B cell (primary cell): ENCODE measurements around the gene SLC24A3. TPM values are rescaled to one million over a fixed set of nuclear protein-coding genes. Genes with fewer than 3 reads are reported as not detected.

Source experiments
- ATAC-seq: fragments of 200-7000 bp; cut with Tn5 transposase; one replicate; pipeline ENCODE4 v1.10.0; 2021; ENCODE audit warnings: low read depth, mild to moderate bottlenecking, moderate number of reproducible peaks, moderate library complexity
- CTCF ChIA-PET: fragments of 350-600 bp; sonication (Branson Sonifier 250); formaldehyde crosslinking; loops from one replicate; lab custom pipeline; 2021; ENCODE audit warnings: antibody characterized with exemption, inconsistent platforms; lab: Charles Lee
- POLR2A ChIA-PET: fragments of 350-600 bp; sonication (Branson Sonifier 250); formaldehyde crosslinking; loops from one replicate; lab custom pipeline; 2021; ENCODE audit warnings: antibody characterized with exemption; lab: Charles Lee
- DNase-seq: peaks from one replicate; pipeline ENCODE4 v3.0.0; 2013
- H2AFZ ChIP-seq: 2 replicates; pipeline ENCODE4 v1.6.1; 2012; ENCODE audit warnings: mild to moderate bottlenecking, low read depth, low read length; ENCODE audit not compliant: insufficient read depth, poor library complexity, severe bottlenecking
- H3K27ac ChIP-seq, 2 donors: 1 replicate in 1 of 2; 2 replicates in 1 of 2; pipeline ENCODE4 v1.5.1; 2012 to 2013; ENCODE audit warnings: low read length in 2 of 2, mild to moderate bottlenecking in 2 of 2, moderate library complexity in 1 of 2
- H3K27me3 ChIP-seq, 4 experiments: fragments of 200-600 bp in 1 of 4; sonication (generic) in 1 of 4; replicated peaks in 1 of 4; 1 replicate in 2 of 4; 2 replicates in 2 of 4; pipeline versions ENCODE4 v1.6.1 to v1.7.0; 2013 to 2016; ENCODE audit warnings: low read length in 3 of 4, mild to moderate bottlenecking in 2 of 4, mixed read lengths in 1 of 4, moderate library complexity in 1 of 4; ENCODE audit not compliant: insufficient read depth in 4 of 4, control insufficient read depth in 3 of 4; ENCODE audit errors: control extremely low read depth in 1 of 4
- H3K36me3 ChIP-seq, 2 experiments: replicated peaks in 1 of 2; 1 replicate in 1 of 2; 2 replicates in 1 of 2; pipeline versions ENCODE4 v1.6.1 to v1.7.1; 2013; ENCODE audit warnings: low read length in 1 of 2; ENCODE audit not compliant: insufficient read depth in 2 of 2, control insufficient read depth in 1 of 2; ENCODE audit errors: control extremely low read depth in 1 of 2, extremely low read depth in 1 of 2
- H3K4me1 ChIP-seq, 2 donors: fragments of 200-600 bp in 1 of 2; sonication (generic) in 1 of 2; 1 replicate in 1 of 2; 2 replicates in 1 of 2; pipeline versions ENCODE4 v1.5.1 to v1.6.1; 2013 to 2017; ENCODE audit warnings: low read length in 2 of 2; ENCODE audit not compliant: control insufficient read depth in 2 of 2, insufficient read depth in 2 of 2
- H3K4me2 ChIP-seq: replicated peaks from 2 replicates; pipeline ENCODE3; 2012; ENCODE audit warnings: mild to moderate bottlenecking, low read depth, low read length; ENCODE audit not compliant: poor library complexity, severe bottlenecking
- H3K4me3 ChIP-seq, 5 experiments: fragments of 200-600 bp in 1 of 5; sonication (generic) in 1 of 5; 1 replicate in 3 of 5; 2 replicates in 2 of 5; pipeline versions ENCODE4 v1.5.1 to v1.7.0; 2011 to 2016; ENCODE audit warnings: low read length in 4 of 5, mild to moderate bottlenecking in 4 of 5, low read depth in 2 of 5, control low read depth in 1 of 5, moderate library complexity in 1 of 5; ENCODE audit not compliant: insufficient read depth in 1 of 5; ENCODE audit errors: control extremely low read depth in 1 of 5, extremely low read depth in 1 of 5
- H3K79me2 ChIP-seq: fragments of 200-600 bp; sonication (generic); one replicate; pipeline ENCODE4 v1.6.0; 2016; ENCODE audit warnings: low read length; ENCODE audit not compliant: control insufficient read depth, insufficient read depth
- H3K9ac ChIP-seq: fragments of 200-600 bp; sonication (generic); 2 replicates; pipeline ENCODE4 v1.6.1; 2017; ENCODE audit warnings: mild to moderate bottlenecking, low read length, moderate library complexity
- H3K9me3 ChIP-seq, 3 donors: one replicate each; pipeline versions ENCODE4 v1.6.1 to v1.7.1; 2013; ENCODE audit warnings: low read length in 2 of 3; ENCODE audit not compliant: control insufficient read depth in 2 of 3, insufficient read depth in 1 of 3; ENCODE audit errors: control extremely low read depth in 1 of 3
- H4K20me1 ChIP-seq: 2 replicates; pipeline ENCODE4 v1.6.0; 2012; ENCODE audit warnings: mild to moderate bottlenecking, low read length; ENCODE audit not compliant: insufficient read depth, control insufficient read depth, poor library complexity, severe bottlenecking
- H3K27ac Mint-ChIP-seq: one replicate; pipeline ENCODE4 v1.8.0; 2021; ENCODE audit warnings: mixed read lengths
- H3K27me3 Mint-ChIP-seq: one replicate; pipeline ENCODE4 v1.8.0; 2021; ENCODE audit warnings: mixed read lengths
- H3K4me1 Mint-ChIP-seq: one replicate; pipeline ENCODE4 v1.8.0; 2021; ENCODE audit warnings: mixed read lengths
- H3K4me3 Mint-ChIP-seq: one replicate; pipeline ENCODE4 v1.8.0; 2021; ENCODE audit warnings: mixed read lengths
- H3K9me3 Mint-ChIP-seq: one replicate; pipeline ENCODE4 v1.8.0; 2022; ENCODE audit warnings: mixed read lengths; ENCODE audit not compliant: insufficient read depth
- EZH2 ChIP-seq: IDR thresholded peaks from 2 replicates; pipeline ENCODE4 v1.6.1; 2012; ENCODE audit warnings: borderline replicate concordance, low read depth, mild to moderate bottlenecking, moderate library complexity, low read length; ENCODE audit not compliant: insufficient read depth, poor library complexity, severe bottlenecking
- WGBS: methylation state at CpG from one replicate; pipeline ENCODE4 v1.1.5; 2013; ENCODE audit warnings: missing lambda C conversion rate; ENCODE audit not compliant: insufficient coverage; 5-methylcytosine and 5-hydroxymethylcytosine counted together
- intact Hi-C: fragments of 100-400 bp; cut with micrococcal nuclease; formaldehyde crosslinking; loops from one replicate; pipeline ENCODE4 v1.10.0; 2022
- polyA plus RNA-seq: library from polyadenylated mRNA; depleted of rRNA; stranded (reverse); fragments of >200 nt; gene quantifications from 2 replicates; pipeline ENCODE4 v1.2.3, GENCODE V29; 2012
- total RNA-seq, 2 donors: library from RNA; stranded (reverse); fragments of 120-200 nt in 1 of 2; gene quantifications; 1 replicate in 1 of 2; 2 replicates in 1 of 2; pipeline versions ENCODE4 v1.2.3 to v1.2.4, GENCODE V29; 2013 to 2022
- TF ChIP-seq, protein P1 (sequence below): fragments of 200-600 bp; IDR thresholded peaks from one replicate; pipeline ENCODE4 v1.8.0; 2022; ENCODE audit warnings: antibody characterized with exemption, mild to moderate bottlenecking

SLC24A3 gene
- total and polyA plus RNA-seq, 2 donors (not counting 1 experiment from before 2014, with no cell fraction given), result not detected

- no peaks in the 10 kb centered on the region for H3K9me3 Mint-ChIP-seq
- TF ChIP-seq EZH2, result no peak
- TF ChIP-seq, protein P1, sequence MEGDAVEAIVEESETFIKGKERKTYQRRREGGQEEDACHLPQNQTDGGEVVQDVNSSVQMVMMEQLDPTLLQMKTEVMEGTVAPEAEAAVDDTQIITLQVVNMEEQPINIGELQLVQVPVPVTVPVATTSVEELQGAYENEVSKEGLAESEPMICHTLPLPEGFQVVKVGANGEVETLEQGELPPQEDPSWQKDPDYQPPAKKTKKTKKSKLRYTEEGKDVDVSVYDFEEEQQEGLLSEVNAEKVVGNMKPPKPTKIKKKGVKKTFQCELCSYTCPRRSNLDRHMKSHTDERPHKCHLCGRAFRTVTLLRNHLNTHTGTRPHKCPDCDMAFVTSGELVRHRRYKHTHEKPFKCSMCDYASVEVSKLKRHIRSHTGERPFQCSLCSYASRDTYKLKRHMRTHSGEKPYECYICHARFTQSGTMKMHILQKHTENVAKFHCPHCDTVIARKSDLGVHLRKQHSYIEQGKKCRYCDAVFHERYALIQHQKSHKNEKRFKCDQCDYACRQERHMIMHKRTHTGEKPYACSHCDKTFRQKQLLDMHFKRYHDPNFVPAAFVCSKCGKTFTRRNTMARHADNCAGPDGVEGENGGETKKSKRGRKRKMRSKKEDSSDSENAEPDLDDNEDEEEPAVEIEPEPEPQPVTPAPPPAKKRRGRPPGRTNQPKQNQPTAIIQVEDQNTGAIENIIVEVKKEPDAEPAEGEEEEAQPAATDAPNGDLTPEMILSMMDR, result no peak
- peaks cover 5% of the 10 kb centered on the region for H3K4me1 Mint-ChIP-seq
- Histone ChIP-seq H3K4me1 (no peaks in the 10 kb centered on the region), H3K9ac (no peak overlapping the region), H3K36me3 (no peaks in the 10 kb centered on the region), H3K4me2 (no peak overlapping the region), H3K4me3 (no peak overlapping the region), H3K79me2 (no peaks in the 10 kb centered on the region), H3K9me3 (peaks cover 0 to under 1% (median 0%) of the 10 kb centered on the region in 3 donors), H2AFZ (no peak overlapping the region), H3K27me3 (peaks cover 0 to 21% (median 5%) of the 10 kb centered on the region in 4 experiments), H3K27ac (no peak overlapping the region), H4K20me1 (no peaks in the 10 kb centered on the region)
- H3K4me3 Mint-ChIP-seq, result no peak overlapping the region
- no peak overlapping the region for H3K27ac Mint-ChIP-seq
- POLR2A ChIA-PET, result no interaction called here
- DNase-seq (no peak), ATAC-seq (no peak)
- intact Hi-C loops, result no loop called here
- WGBS, result no CpG with 5 or more reads among the region's 2 CpGs
- peaks cover 51% of the 10 kb centered on the region for H3K27me3 Mint-ChIP-seq
- CTCF ChIA-PET, result interaction anchor here (6.3 kb wide), 1 partner anchor 12 kb away, joined by 34 read pairs; no protein-coding TSS in a partner anchor
Observed at GRCh38 chr20:19218411-19218810, 6.0 kb downstream of the SLC24A3 start.

GRCh38 chr20:19222520-19223040 is 10.1 kb downstream of the SLC24A3 start:
- Histone ChIP-seq H3K9ac (no peak overlapping the region), H3K36me3 (no peaks in the 10 kb centered on the region), H3K4me3 (no peak overlapping the region), H3K27ac (no peak overlapping the region), H3K79me2 (no peaks in the 10 kb centered on the region), H3K4me1 (no peaks in the 10 kb centered on the region), H3K27me3 (peaks cover 0 to 3% (median under 1%) of the 10 kb centered on the region in 4 experiments), H3K4me2 (no peak overlapping the region), H3K9me3 (no peaks in the 10 kb centered on the region), H4K20me1 (no peaks in the 10 kb centered on the region), H2AFZ (no peak overlapping the region)
- TF ChIP-seq, protein P1, result no peak
- no peak for TF ChIP-seq EZH2
- intact Hi-C loops, result no loop called here
- DNase-seq, result no peak
- no peak overlapping the region for H3K4me3 Mint-ChIP-seq
- CTCF ChIA-PET, result interaction anchor here (6.3 kb wide), 1 partner anchor 16 kb away, joined by 34 read pairs; no protein-coding TSS in a partner anchor
- WGBS, result no CpG with 5 or more reads among the region's 2 CpGs
- H3K9me3 Mint-ChIP-seq, result peaks cover 3% of the 10 kb centered on the region
- peaks cover 30% of the 10 kb centered on the region for H3K27me3 Mint-ChIP-seq
- ATAC-seq, result no peak
- POLR2A ChIA-PET, result no interaction called here
- H3K4me1 Mint-ChIP-seq, result no peaks in the 10 kb centered on the region
- H3K27ac Mint-ChIP-seq, result no peak overlapping the region
